T follicular helper cell (primary cell): ENCODE measurements around the gene KPNA5.
"Not testable (repeated sequence)": the region's sequence is repeated elsewhere in the genome, so short reads cannot be mapped to it uniquely, and the experiment has no call there.

Source experiments
- DNase-seq: peaks from one replicate; pipeline ENCODE4 v3.0.0-alpha.2; 2020; ENCODE audit warnings: low read depth

Gene KPNA5

GRCh38 chr6:116703888-116704287, 22.9 kb downstream of the KPNA5 start:
- not testable (repeated sequence) for DNase-seq

- DNase-seq: no peak
Observed at GRCh38 chr6:116705917-116706316, 24.9 kb downstream of the KPNA5 start.

- DNase-seq: no peak
Observed at GRCh38 chr6:116714296-116714695, 33.3 kb downstream of the KPNA5 start.

- DNase-seq: no peak
Observed at GRCh38 chr6:116714761-116715160, 33.8 kb downstream of the KPNA5 start.

- DNase-seq: no peak
Observed at GRCh38 chr6:116726947-116727346, 45.9 kb downstream of the KPNA5 start.

GRCh38 chr6:116730513-116730912, 49.5 kb downstream of the KPNA5 start:
- DNase-seq: no peak

GRCh38 chr6:116737004-116737403, 56.0 kb downstream of the KPNA5 start:
- DNase-seq: no peak

- DNase-seq: not testable (repeated sequence)
Observed at GRCh38 chr6:116740486-116740885, 59.5 kb downstream of the KPNA5 start.

GRCh38 chr6:116741571-116741970, 60.6 kb downstream of the KPNA5 start:
- no peak for DNase-seq

- DNase-seq: no peak
Observed at GRCh38 chr6:116745176-116745575, 64.2 kb downstream of the KPNA5 start.

GRCh38 chr6:116761779-116762178, 80.8 kb downstream of the KPNA5 start:
- DNase-seq: no peak

- DNase-seq: no peak
Observed at GRCh38 chr6:116762235-116762634, 81.2 kb downstream of the KPNA5 start.

- DNase-seq: no peak
Observed at GRCh38 chr6:116763048-116763447, 82.0 kb downstream of the KPNA5 start.

GRCh38 chr6:116763906-116764628, 83.1 kb downstream of the KPNA5 start:
- DNase-seq: no peak

- DNase-seq: no peak
Observed at GRCh38 chr6:116764629-116764960, 83.6 kb downstream of the KPNA5 start.

GRCh38 chr6:116764961-116765841, 84.2 kb downstream of the KPNA5 start, which contains the start of gene FAM162B:
Gene FAM162B, minus strand, starts transcription at chr6:116765719. Its CDS starts 143 bp downstream, at chr6:116765576.
- no peak for DNase-seq

- no peak for DNase-seq
Observed at GRCh38 chr6:116766506-116767176, 85.6 kb downstream of the KPNA5 start.

GRCh38 chr6:116767715-116768114, 86.7 kb downstream of the KPNA5 start:
- DNase-seq: no peak

- DNase-seq: no peak
Observed at GRCh38 chr6:116772450-116772849, 91.4 kb downstream of the KPNA5 start.

- no peak for DNase-seq
Observed at GRCh38 chr6:116773886-116774285, 92.9 kb downstream of the KPNA5 start.

- no peak for DNase-seq
Observed at GRCh38 chr6:116779573-116780164, 98.7 kb downstream of the KPNA5 start.

GRCh38 chr6:116783852-116784251, 102.8 kb downstream of the KPNA5 start:
- DNase-seq: no peak
